Endothelial cell (in vitro differentiated cells): Measurements from ENCODE around the gene ATP6AP1. TPM values are rescaled to one million over a fixed set of nuclear protein-coding genes. Genes with fewer than 3 reads are reported as not detected.
"Not testable (repeated sequence)": the region's sequence is repeated elsewhere in the genome, so short reads cannot be mapped to it uniquely, and the experiment has no call there.

ENCODE experiments used
- DNase-seq: peaks from one replicate; pipeline ENCODE4 v3.0.0; 2021; ENCODE audit warnings: low spot score
- H3K27ac Mint-ChIP-seq: one replicate; pipeline ENCODE4 v1.8.0; 2021; ENCODE audit warnings: mixed read lengths, inconsistent platforms; ENCODE audit not compliant: unreplicated experiment
- H3K27me3 Mint-ChIP-seq: one replicate; pipeline ENCODE4 v1.8.0; 2021; ENCODE audit warnings: mild to moderate bottlenecking, moderate library complexity, mixed read lengths, inconsistent platforms; ENCODE audit not compliant: unreplicated experiment
- H3K36me3 Mint-ChIP-seq: one replicate; pipeline ENCODE4 v1.8.0; 2021; ENCODE audit warnings: mild to moderate bottlenecking, low read depth, mixed read lengths, inconsistent platforms; ENCODE audit not compliant: unreplicated experiment
- H3K4me1 Mint-ChIP-seq: one replicate; pipeline ENCODE4 v1.8.0; 2021; ENCODE audit warnings: mild to moderate bottlenecking, mixed read lengths, inconsistent platforms; ENCODE audit not compliant: unreplicated experiment
- H3K4me3 Mint-ChIP-seq: one replicate; pipeline ENCODE4 v1.8.0; 2021; ENCODE audit warnings: mild to moderate bottlenecking, mixed read lengths, inconsistent platforms; ENCODE audit not compliant: unreplicated experiment
- H3K9me3 Mint-ChIP-seq: one replicate; pipeline ENCODE4 v1.8.0; 2021; ENCODE audit warnings: mixed read lengths, inconsistent platforms; ENCODE audit not compliant: unreplicated experiment
- CTCF ChIP-seq: fragments of 200-600 bp; sonication (generic); IDR thresholded peaks from one replicate; pipeline ENCODE4 v1.5.0; 2021; ENCODE audit warnings: antibody characterized with exemption; ENCODE audit not compliant: unreplicated experiment
- total RNA-seq: library from RNA; stranded (reverse); fragmentation: NEBNext Ultra II Directional; extraction: Animal tissue kit (Norgen Biotek cat#: 25700); gene quantifications from one replicate; pipeline ENCODE4 v1.2.1, GENCODE V29; 2021; ENCODE audit not compliant: unreplicated experiment

ATP6AP1 gene
- total RNA-seq, 1 donor from 2014 or later, result 100 TPM

- peaks cover 8% of the 10 kb centered on the region for H3K4me1 Mint-ChIP-seq
- no peaks in the 10 kb centered on the region for H3K36me3 Mint-ChIP-seq
- no peak overlapping the region for H3K4me3 Mint-ChIP-seq
- no peak for TF ChIP-seq CTCF
- H3K9me3 Mint-ChIP-seq, result no peaks in the 10 kb centered on the region
- no peak for DNase-seq
- no peak overlapping the region for H3K27ac Mint-ChIP-seq
- H3K27me3 Mint-ChIP-seq, result no peaks in the 10 kb centered on the region
Observed at GRCh38 chrX:154384284-154384892, 44.1 kb upstream of the ATP6AP1 start.

- not testable (repeated sequence) for H3K4me1 Mint-ChIP-seq, H3K27me3 Mint-ChIP-seq, H3K4me3 Mint-ChIP-seq, DNase-seq, H3K36me3 Mint-ChIP-seq, H3K9me3 Mint-ChIP-seq, H3K27ac Mint-ChIP-seq
Observed at GRCh38 chrX:154388094-154388493, 40.4 kb upstream of the ATP6AP1 start.

- H3K9me3 Mint-ChIP-seq, H3K4me1 Mint-ChIP-seq, H3K27me3 Mint-ChIP-seq, H3K36me3 Mint-ChIP-seq, H3K4me3 Mint-ChIP-seq, H3K27ac Mint-ChIP-seq, DNase-seq: not testable (repeated sequence)
Observed at GRCh38 chrX:154388649-154389048, 39.8 kb upstream of the ATP6AP1 start.

- not testable (repeated sequence) for H3K4me3 Mint-ChIP-seq, H3K27me3 Mint-ChIP-seq, DNase-seq, H3K4me1 Mint-ChIP-seq, H3K9me3 Mint-ChIP-seq, H3K36me3 Mint-ChIP-seq, H3K27ac Mint-ChIP-seq
Observed at GRCh38 chrX:154389812-154390747, 38.4 kb upstream of the ATP6AP1 start.

GRCh38 chrX:154396363-154396762 is 32.1 kb upstream of the ATP6AP1 start:
- not testable (repeated sequence) for H3K9me3 Mint-ChIP-seq, H3K27ac Mint-ChIP-seq, DNase-seq
- Mint-ChIP-seq H3K4me3 (peak overlapping the region; percentile 79), H3K4me1 (peaks cover 12% of the 10 kb centered on the region), H3K36me3 (peaks cover 17% of the 10 kb centered on the region), H3K27me3 (peaks cover 21% of the 10 kb centered on the region)

GRCh38 chrX:154396973-154397887 is 31.2 kb upstream of the ATP6AP1 start:
- TF ChIP-seq CTCF, result no peak
- Mint-ChIP-seq H3K4me1 (peaks cover 12% of the 10 kb centered on the region), H3K9me3 (no peaks in the 10 kb centered on the region), H3K36me3 (peaks cover 17% of the 10 kb centered on the region), H3K4me3 (peak overlapping the region; percentile 99), H3K27ac (peak overlapping the region; percentile 99), H3K27me3 (peaks cover 21% of the 10 kb centered on the region)
- DNase-seq, result peak; percentile 64
